GM21390 (cell line): ENCODE measurements around the gene ARMH4.

Experiments used
- ATAC-seq: cut with Tn5 transposase; IDR thresholded peaks from one replicate; pipeline ENCODE4 v1.9.1; 2021; ENCODE audit not compliant: unreplicated experiment

Gene ARMH4

DNA sequence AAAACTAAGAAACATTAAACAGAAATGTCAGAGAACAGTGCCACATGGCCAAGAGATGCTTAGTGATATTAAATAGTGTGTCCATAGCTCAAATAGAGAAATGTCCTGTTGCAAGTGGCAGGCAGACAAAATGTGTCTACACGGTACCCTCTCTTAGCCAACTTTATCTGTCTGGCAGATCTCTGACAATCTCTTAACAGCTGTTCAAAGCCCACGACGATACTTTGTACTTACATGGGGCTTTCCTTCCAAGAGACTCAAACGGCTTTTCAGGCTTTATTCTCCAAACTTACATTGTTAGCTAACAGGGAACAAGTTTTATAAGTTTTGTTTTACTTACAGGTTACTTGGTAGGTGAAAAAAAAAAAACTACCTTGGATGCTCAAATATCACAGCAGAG lies 45.6 kb downstream of the ARMH4 start:
- no peak for ATAC-seq

- ATAC-seq: no peak
Measured at GRCh38 chr14:58104808-58105207, 47.2 kb downstream of the ARMH4 start.

GRCh38 chr14:58100735-58101368 lies 51.2 kb downstream of the ARMH4 start:
- ATAC-seq: no peak

DNA sequence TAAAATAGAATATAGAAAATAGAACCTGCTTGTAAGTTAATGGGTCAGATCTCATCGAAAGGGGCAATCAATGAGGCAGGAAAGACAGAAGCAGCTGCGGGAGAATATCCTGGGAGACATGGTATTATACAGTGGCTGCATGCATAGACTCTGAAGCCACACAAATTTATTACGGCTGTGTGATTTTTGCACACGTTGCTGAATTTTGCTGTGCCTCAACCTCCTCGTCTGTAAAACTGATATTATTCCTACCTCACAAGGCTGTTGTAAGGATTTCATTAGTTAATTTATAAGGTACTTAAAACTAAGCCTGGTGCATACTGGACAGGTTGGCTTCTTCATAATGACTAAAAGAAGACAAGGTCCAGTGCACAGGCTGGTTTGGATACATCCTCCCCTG lies 52.3 kb downstream of the ARMH4 start:
- no peak for ATAC-seq

DNA sequence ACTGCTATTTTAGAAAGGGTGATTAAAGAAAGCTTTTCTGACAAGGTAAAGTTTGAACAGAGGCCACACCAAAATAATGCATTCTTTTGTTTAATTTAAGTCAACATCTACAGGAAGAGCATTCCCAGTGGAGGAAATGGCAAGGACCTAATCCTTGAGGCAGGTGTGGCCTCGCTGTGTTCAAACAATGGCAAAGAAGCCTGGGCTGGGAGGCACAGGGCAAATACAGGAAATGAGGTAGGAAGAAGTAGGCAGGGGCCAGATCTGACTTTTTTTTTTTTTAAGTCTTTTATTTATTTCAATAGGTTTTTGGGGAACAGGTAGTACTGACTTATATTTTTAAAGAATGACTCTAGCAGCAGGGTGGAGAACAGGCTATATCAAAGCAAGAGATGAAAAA lies 53.5 kb downstream of the ARMH4 start:
- ATAC-seq: no peak

DNA sequence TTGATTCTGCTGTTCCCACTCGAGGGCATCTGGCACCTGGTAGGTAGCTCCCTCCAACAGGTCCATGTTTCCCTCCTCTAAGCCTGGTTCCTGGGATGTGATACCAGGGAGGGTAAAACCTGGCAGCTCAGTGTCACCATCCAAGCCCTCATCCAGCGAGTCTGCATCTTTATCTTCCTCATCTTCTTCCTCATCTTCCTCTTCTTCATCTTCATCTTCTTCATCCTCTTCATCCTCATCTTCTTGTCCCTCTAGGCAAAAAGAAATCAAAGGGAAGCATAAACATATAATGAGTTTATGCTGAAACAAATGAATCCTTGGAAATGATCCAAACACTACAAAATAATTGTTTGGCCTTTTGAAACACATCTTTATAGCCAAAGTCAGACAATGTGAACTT lies 55.3 kb downstream of the ARMH4 start:
- ATAC-seq: no peak

DNA sequence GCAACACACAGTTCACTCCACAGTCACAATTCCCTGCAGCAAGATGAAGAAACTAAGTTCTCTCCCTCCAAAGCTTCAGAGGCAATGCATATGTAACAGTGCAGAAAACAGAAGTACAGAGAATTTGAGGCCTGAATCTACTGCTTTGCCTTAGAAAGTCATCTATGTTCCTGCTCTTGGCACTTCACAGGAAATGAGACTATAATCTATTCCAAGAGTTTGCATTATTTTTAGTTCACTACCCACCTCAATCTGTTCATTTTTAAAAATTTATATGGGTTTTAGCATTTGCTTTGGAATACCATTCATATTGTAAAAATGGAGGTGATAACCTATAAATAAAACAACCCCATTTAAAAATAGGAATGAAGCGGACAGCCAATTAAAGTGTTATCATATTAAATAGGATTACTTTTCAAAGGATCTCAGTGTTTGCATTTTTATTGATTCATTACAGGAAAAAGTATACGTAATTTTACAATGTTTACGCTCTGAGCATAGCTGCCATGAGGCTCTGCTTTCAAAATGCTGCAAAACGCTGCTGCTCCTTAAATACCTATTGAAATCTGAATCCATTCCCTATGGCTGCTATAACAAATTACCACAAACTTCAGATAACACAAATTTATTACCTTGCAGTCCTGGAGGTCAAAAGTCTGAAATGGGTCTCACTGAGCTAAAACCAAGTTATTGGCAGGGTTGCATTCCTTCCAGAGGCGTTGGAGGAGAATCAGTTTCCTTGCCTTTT lies 60.0 kb downstream of the ARMH4 start:
- ATAC-seq: no peak

- no peak for ATAC-seq
Measured at GRCh38 chr14:58089612-58090011, 62.4 kb downstream of the ARMH4 start.

- ATAC-seq: no peak
Measured at GRCh38 chr14:58088961-58089360, 63.1 kb downstream of the ARMH4 start.

- no peak for ATAC-seq
Measured at GRCh38 chr14:58085877-58086276, 66.1 kb downstream of the ARMH4 start.

DNA sequence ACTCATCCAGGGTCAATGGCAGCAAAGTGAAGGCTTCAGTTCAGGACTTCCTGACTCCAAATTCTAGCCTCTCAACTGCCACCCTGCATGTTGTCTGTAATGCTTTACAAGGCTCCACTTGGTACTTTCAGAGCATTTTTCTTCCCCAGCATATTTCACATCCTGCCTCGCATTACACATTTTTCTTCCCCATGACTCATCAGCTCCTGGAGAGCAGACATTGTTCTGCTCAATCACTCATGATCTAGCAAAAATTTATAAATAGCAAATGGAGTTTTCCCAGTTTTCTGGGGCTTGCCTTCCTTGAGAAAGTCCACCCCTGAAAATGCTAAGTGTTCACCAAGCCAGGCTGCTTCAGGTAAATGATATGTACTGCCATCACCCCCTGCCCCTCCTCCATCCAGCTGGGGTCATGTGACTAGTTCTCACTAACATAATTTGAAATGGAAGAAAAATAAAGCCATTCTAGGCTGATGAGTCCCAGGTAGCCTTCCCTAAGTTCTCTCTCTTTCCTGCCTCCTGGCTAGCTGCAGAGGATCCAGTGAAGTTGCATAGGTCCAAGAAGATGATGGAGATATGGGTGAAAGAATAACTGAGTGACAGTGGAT lies 69.4 kb downstream of the ARMH4 start:
- ATAC-seq: no peak

GRCh38 chr14:58082011-58082410 lies 70.0 kb downstream of the ARMH4 start:
- no peak for ATAC-seq

- no peak for ATAC-seq
Measured at GRCh38 chr14:58078471-58078870, 73.5 kb downstream of the ARMH4 start.

DNA sequence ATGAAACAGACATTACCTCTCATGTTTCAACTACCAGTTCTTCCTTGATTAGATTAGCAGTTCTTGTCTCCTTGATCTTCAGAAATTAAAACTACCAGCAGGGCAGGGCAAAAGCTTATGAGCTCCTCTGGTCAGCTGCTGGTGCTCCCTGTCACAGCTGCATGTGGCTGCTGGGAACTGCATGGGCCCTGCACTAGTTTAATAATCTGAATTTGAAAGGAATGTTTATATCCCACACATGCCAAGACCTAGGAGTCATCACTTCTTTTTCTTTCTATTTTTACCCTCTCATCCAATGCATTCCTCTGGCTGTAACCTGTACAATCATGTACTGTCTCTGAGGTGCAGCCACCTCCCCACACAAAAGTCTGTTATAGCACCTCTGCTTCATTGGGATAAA lies 73.9 kb downstream of the ARMH4 start:
- no peak for ATAC-seq

DNA sequence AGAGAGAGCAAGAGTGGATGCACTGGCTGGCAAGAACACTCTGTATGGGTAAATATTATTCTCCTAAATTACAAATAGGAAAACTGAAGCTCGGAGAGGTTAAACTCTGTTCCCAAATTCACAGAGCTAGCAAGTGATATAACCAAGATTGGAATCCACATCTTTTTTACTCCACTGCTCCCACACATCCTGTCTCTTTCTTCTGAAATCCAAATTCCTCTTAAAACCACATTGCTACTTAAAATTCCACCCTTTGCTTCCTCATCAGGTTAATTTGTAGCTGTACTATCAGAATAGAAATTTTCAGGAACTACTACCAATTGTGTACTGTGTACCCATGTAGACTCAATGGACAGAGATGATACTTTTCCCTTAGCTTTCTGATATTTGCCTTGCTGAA lies 74.4 kb downstream of the ARMH4 start:
- ATAC-seq: no peak

- ATAC-seq: no peak
Measured at GRCh38 chr14:58073516-58073915, 78.5 kb downstream of the ARMH4 start.

DNA sequence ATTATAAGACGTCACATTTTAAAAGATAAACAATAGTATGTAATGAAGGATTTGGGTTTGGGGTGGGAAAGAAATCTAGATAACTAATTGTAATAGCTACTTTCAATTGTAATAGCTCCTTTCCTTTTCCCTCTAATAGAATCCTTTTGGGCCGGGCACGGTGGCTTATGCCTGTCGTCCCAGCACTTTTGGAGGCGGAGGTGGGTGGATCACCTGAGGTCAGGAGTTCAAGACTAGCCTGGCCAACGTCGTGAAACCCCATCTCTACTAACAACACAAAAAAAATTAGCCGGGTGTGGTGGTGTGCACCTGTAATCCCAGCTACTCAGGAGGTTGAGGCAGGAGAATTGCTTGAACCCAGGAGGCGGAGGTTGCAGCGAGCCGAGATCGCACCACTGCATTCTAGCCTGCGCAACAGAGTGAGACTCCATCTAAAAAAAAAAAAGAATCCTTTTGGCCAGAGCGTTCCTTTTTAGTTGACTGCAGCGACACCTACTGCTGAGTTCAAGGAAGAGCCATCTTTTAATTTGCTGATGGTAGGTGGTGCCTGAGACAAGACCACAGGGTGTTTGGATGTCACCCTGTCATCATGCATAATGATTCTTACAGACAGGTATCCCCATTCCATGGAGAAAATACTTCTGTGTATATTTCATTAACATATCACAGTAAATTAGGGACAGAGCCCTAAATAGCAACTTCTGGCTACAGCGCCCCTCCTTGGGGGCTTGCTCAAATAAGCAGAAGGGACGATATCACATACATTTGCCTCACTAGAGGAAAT lies 79.5 kb downstream of the ARMH4 start:
- peak; percentile 71 for ATAC-seq

DNA sequence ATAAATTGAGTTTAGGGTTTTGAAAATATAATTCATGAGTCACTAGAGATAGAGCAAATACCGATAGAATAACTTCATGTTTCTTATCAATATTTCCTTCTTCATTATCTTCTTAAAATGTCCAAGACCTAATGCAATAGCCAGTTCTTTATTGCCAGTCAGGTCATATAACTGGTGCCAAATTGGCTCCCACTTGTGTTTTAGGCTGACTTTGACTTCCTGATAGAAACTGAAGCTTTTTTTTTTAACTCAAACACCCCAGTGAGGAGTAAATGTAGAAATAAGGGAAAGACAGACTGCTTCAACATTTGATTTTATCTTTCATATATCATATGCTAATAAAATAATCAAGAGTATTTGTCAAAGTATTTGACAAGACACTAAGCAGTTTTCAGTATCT lies 80.7 kb downstream of the ARMH4 start:
- no peak for ATAC-seq

DNA sequence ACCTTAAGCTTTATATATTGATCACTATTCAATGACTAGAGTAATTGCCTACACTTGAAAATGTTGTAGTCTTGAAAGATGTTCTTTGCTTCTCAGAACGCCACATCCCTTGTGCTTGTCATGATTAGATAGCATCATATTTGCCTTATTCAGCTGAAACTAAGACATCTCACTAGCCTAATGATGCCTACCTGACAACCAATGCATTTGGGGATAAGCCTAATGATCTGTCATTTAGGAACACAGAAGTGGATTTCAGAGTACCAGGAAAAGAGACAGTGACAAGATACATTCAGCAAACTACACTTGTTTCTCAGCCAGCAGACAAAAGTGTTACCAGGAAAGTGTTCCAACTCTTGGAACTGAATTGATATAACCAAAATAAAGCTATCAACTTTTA lies 83.7 kb downstream of the ARMH4 start:
- no peak for ATAC-seq

GRCh38 chr14:58066115-58066514 lies 85.9 kb downstream of the ARMH4 start:
- ATAC-seq: no peak

GRCh38 chr14:58061581-58061980 lies 90.4 kb downstream of the ARMH4 start:
- no peak for ATAC-seq

GRCh38 chr14:58060898-58061297 lies 91.1 kb downstream of the ARMH4 start:
- no peak for ATAC-seq
